A204.1 (cell line): ENCODE results near the gene ABHD6.
"Not testable (repeated sequence)": the region's sequence is repeated elsewhere in the genome, so short reads cannot be mapped to it uniquely, and the experiment has no call there.

ENCODE experiments used
- FAIRE-seq: peaks from 2 replicates; lab custom pipeline; 2012; peaks lifted over from hg19 to GRCh38; lab: Jason Lieb, UNC

The ABHD6 gene

GRCh38 chr3:58281069-58281468 lies 43.5 kb downstream of the ABHD6 start:
- no peak for FAIRE-seq

GRCh38 chr3:58285334-58285733 lies 47.7 kb downstream of the ABHD6 start:
- no peak for FAIRE-seq

GRCh38 chr3:58287354-58287753 lies 49.8 kb downstream of the ABHD6 start:
- FAIRE-seq = no peak

GRCh38 chr3:58288011-58288728 lies 50.6 kb downstream of the ABHD6 start:
- no peak for FAIRE-seq

- FAIRE-seq = not testable (repeated sequence)
Measured at GRCh38 chr3:58288964-58289613, 51.5 kb downstream of the ABHD6 start.

GRCh38 chr3:58290446-58290845 lies 52.9 kb downstream of the ABHD6 start:
- not testable (repeated sequence) for FAIRE-seq

GRCh38 chr3:58291671-58292338 lies 54.2 kb downstream of the ABHD6 start:
- no peak for FAIRE-seq

- no peak for FAIRE-seq
Measured at GRCh38 chr3:58292866-58293265, 55.3 kb downstream of the ABHD6 start.

GRCh38 chr3:58293516-58293915 lies 55.9 kb downstream of the ABHD6 start:
- no peak for FAIRE-seq

GRCh38 chr3:58296269-58296668 lies 58.7 kb downstream of the ABHD6 start:
- no peak for FAIRE-seq

GRCh38 chr3:58296843-58297242 lies 59.3 kb downstream of the ABHD6 start:
- FAIRE-seq = no peak

- no peak for FAIRE-seq
Measured at GRCh38 chr3:58298190-58298589, 60.6 kb downstream of the ABHD6 start.

GRCh38 chr3:58299075-58299474 lies 61.5 kb downstream of the ABHD6 start:
- no peak for FAIRE-seq

- peak; percentile 89 for FAIRE-seq
Measured at GRCh38 chr3:58299839-58300516, 62.4 kb downstream of the ABHD6 start.

GRCh38 chr3:58305882-58306711 lies 68.5 kb downstream of the ABHD6 start, which contains the start of the genes HTD2 and RPP14:
HTD2 (plus strand) TSS chr3:58306520; CDS start chr3:58317614, 11,094 bp downstream.
RPP14 (plus strand) TSS chr3:58306245; CDS start chr3:58310330, 4,085 bp downstream.
- FAIRE-seq = peak; percentile 91

- peak; percentile 61 for FAIRE-seq
Measured at GRCh38 chr3:58307639-58308215, 70.1 kb downstream of the ABHD6 start.

GRCh38 chr3:58308728-58309127 lies 71.1 kb downstream of the ABHD6 start:
- FAIRE-seq = no peak

- FAIRE-seq = no peak
Measured at GRCh38 chr3:58317811-58318210, 80.2 kb downstream of the ABHD6 start.

- FAIRE-seq = no peak
Measured at GRCh38 chr3:58321791-58322190, 84.2 kb downstream of the ABHD6 start.

GRCh38 chr3:58322793-58323192 lies 85.2 kb downstream of the ABHD6 start:
- FAIRE-seq = no peak
